ENCODE measurements around the gene SLC35F2. TPM values are rescaled to one million over a fixed set of nuclear protein-coding genes. Genes with fewer than 3 reads are reported as not detected.
"Not testable (repeated sequence)": the region's sequence is repeated elsewhere in the genome, so short reads cannot be mapped to it uniquely, and the experiment has no call there.

The SLC35F2 gene
- total RNA-seq, 1 donor from 2014 or later = 3.1 TPM

DNA sequence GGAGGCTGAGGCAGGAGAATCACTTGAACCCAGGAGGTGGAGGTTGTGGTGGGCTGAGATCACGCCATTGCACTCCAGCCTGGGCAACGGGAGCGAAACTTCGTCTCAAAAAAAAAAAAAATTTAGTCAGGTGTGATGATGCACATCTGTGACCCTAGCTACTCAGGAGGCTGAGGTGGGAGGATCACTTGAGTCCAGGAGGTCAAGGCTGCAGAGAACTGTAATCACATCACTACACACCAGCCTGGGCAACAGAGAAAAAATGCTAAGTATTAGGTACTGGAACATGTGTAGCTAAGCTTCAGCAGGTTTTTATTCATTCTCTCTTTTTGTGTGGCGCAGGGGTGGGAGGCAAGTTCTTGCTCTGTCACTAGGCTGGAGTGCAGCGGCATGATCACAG is 82.5 kb downstream of the SLC35F2 start:
- Histone ChIP-seq H3K27me3 (ENCODE audit: control insufficient read depth in 3 of 3, insufficient read depth in 3 of 3, low read length in 3 of 3) (no peaks in the 10 kb centered on the region), H3K4me1 (ENCODE audit: control insufficient read depth in 3 of 3, insufficient read depth in 3 of 3, low read length in 3 of 3) (no peaks in the 10 kb centered on the region), H3K36me3 (ENCODE audit: control insufficient read depth in 3 of 3, insufficient read depth in 3 of 3, low read length in 3 of 3) (no peaks in the 10 kb centered on the region), H3K4me3 (ENCODE audit: low read length in 3 of 3) (no peak overlapping the region), H3K27ac (ENCODE audit: low read depth, low read length) (no peak overlapping the region), H3K9me3 (ENCODE audit: control insufficient read depth in 3 of 3, low read length in 3 of 3) (no peaks in the 10 kb centered on the region), H3K9ac (ENCODE audit: low read depth in 1 of 3, low read length in 3 of 3) (no peak overlapping the region)

DNA sequence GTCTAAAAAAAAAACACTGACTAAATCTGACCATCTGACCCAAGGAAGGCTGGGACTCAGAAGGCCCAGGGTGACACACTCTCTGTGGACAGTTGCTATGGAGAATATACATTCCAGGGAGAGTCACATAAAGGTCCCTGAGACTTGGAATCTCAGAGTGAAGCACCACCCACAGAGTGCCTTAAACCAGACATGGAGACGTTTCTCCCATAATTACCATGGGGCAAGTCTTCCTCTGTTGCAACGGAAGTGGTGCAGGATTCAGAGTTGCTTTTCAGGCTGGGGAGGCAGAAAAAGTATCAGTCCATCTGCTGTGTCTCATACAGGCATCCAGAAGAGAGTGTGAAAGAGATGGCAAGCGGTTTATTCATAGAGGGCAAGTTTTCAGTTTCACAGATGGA is 88.0 kb downstream of the SLC35F2 start:
- Histone ChIP-seq H3K4me1 (ENCODE audit: control insufficient read depth in 3 of 3, insufficient read depth in 3 of 3, low read length in 3 of 3) (peaks cover 4 to 12% (median 4%) of the 10 kb centered on the region in 3 donors), H3K9me3 (ENCODE audit: control insufficient read depth in 3 of 3, low read length in 3 of 3) (no peaks in the 10 kb centered on the region), H3K27ac (ENCODE audit: low read depth, low read length) (peak overlapping the region; percentile 81), H3K4me3 (ENCODE audit: low read length in 3 of 3) (peak overlapping the region in 2 of 3 donors; percentile 28 to 64), H3K36me3 (ENCODE audit: control insufficient read depth in 3 of 3, insufficient read depth in 3 of 3, low read length in 3 of 3) (no peaks in the 10 kb centered on the region), H3K9ac (ENCODE audit: low read depth in 1 of 3, low read length in 3 of 3) (peak overlapping the region in 2 of 3 donors; percentile 45 to 65), H3K27me3 (ENCODE audit: control insufficient read depth in 3 of 3, insufficient read depth in 3 of 3, low read length in 3 of 3) (no peaks in the 10 kb centered on the region)

DNA sequence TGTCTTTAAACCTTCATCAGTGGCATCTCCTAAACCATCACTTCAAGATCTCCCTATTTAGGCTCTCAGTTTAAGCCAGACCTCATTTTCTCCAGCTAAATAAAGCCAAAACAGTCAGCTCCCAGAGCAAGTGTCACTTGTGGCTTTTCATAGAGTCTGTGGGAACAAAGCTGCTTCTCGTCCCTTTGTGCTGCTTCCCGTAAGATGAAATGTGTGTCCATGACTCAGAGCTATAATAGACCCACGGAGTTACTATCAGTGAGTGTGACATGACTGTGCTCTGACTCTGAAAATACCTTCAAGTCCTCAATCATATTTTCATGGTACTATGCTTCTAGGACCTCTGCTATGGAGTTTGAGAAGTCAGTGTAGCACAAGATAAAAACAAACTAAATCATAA is 89.4 kb downstream of the SLC35F2 start:
- peak overlapping the region in 1 of 3 donors; percentile 30 for H3K9ac ChIP-seq (ENCODE audit: low read depth in 1 of 3, low read length in 3 of 3)

DNA sequence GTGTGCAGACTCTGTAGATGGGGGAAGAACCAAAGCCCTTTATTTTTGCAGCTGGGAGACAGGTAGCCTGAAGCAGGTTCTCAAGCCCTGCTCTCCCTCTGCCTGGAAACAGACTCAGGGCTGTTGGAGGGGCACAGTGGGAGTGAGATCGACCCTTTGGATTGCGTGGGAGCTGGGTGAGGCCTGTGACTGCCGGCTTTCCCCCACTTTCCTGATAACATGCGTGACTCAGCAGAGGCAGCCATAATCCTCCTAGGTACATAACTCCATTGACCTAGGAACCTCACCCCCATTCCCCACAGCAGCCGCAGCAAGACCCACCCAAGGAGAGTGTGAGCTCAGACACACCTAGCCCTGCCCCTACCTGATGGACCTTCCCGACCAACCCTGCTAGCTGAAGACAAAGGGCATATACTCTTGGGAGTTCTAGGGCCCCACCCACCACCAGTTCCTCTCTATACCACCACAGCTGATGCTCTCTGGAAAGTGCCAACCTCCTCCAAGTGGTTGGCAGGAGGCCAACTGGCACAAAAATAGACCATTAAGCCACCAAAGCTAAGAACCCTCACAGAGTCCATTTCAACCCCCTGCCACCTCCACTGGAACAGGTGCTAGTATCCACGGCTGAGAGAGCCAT is 99.8 kb downstream of the SLC35F2 start:
- not testable (repeated sequence) for H3K4me3 ChIP-seq (ENCODE audit: low read length in 3 of 3); H3K27ac ChIP-seq (ENCODE audit: low read depth, low read length); H3K4me1 ChIP-seq (ENCODE audit: control insufficient read depth in 3 of 3, insufficient read depth in 3 of 3, low read length in 3 of 3); H3K9me3 ChIP-seq (ENCODE audit: control insufficient read depth in 3 of 3, low read length in 3 of 3); H3K27me3 ChIP-seq (ENCODE audit: control insufficient read depth in 3 of 3, insufficient read depth in 3 of 3, low read length in 3 of 3); H3K36me3 ChIP-seq (ENCODE audit: control insufficient read depth in 3 of 3, insufficient read depth in 3 of 3, low read length in 3 of 3); H3K9ac ChIP-seq (ENCODE audit: low read depth in 1 of 3, low read length in 3 of 3)

More for the DNA sequence above, 89.4 kb downstream of the SLC35F2 start:
- H3K4me1 ChIP-seq (ENCODE audit: control insufficient read depth in 3 of 3, insufficient read depth in 3 of 3, low read length in 3 of 3) = peaks cover 4 to 12% (median 4%) of the 10 kb centered on the region in 3 donors
- H3K27me3 ChIP-seq (ENCODE audit: control insufficient read depth in 3 of 3, insufficient read depth in 3 of 3, low read length in 3 of 3) = no peaks in the 10 kb centered on the region
- H3K9me3 ChIP-seq (ENCODE audit: control insufficient read depth in 3 of 3, low read length in 3 of 3) = no peaks in the 10 kb centered on the region
- peak overlapping the region; percentile 81 for H3K27ac ChIP-seq (ENCODE audit: low read depth, low read length)
- H3K36me3 ChIP-seq (ENCODE audit: control insufficient read depth in 3 of 3, insufficient read depth in 3 of 3, low read length in 3 of 3) = no peaks in the 10 kb centered on the region
- H3K4me3 ChIP-seq (ENCODE audit: low read length in 3 of 3) = no peak overlapping the region

DNA sequence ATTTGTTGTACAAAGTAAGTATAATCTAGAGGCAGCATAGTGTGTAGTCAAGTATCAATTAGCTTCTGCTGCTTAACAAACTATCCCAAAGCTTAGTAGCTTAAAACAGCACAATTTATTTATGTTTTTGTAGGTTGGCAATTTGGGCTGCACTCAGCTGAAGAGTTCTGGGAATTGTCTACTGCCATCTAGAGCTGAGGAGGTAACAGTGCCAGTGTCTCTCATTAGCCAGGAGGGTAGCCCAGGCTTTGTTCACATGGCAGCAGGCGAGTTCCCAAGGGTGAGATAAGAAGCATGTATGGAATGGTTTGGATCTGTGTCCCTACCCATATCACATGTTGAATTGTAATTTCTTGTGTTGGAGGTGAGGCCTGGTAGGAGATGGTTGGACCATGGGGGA is 100.9 kb downstream of the SLC35F2 start:
- no peaks in the 10 kb centered on the region for H3K36me3 ChIP-seq (ENCODE audit: control insufficient read depth in 3 of 3, insufficient read depth in 3 of 3, low read length in 3 of 3)
- no peak overlapping the region for H3K27ac ChIP-seq (ENCODE audit: low read depth, low read length)
- peaks cover 4 to 14% (median 10%) of the 10 kb centered on the region in 3 donors for H3K4me1 ChIP-seq (ENCODE audit: control insufficient read depth in 3 of 3, insufficient read depth in 3 of 3, low read length in 3 of 3)
- no peaks in the 10 kb centered on the region for H3K9me3 ChIP-seq (ENCODE audit: control insufficient read depth in 3 of 3, low read length in 3 of 3)
- no peak overlapping the region for H3K9ac ChIP-seq (ENCODE audit: low read depth in 1 of 3, low read length in 3 of 3)
- no peak overlapping the region for H3K4me3 ChIP-seq (ENCODE audit: low read length in 3 of 3)
- H3K27me3 ChIP-seq (ENCODE audit: control insufficient read depth in 3 of 3, insufficient read depth in 3 of 3, low read length in 3 of 3) = no peaks in the 10 kb centered on the region

DNA sequence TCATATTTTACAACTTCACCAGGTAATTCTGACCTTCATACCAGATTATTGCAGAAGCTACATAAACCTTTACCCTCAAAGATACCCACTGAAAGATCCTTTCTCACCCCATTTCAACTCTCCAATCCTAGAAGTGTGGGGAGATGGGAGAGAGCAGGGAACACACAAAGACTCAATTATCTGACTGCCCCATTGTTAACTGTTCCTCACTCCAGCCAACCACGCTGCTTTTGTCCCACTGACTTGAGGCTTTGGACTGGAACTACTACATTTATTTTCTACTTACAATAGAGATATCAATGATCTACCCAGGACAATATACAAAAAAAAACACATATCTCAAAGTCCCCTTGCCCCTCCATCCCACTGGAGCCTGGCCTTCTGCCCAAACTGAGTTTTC is 102.0 kb downstream of the SLC35F2 start:
- Histone ChIP-seq H3K27ac (ENCODE audit: low read depth, low read length) (no peak overlapping the region), H3K36me3 (ENCODE audit: control insufficient read depth in 3 of 3, insufficient read depth in 3 of 3, low read length in 3 of 3) (no peaks in the 10 kb centered on the region), H3K4me1 (ENCODE audit: control insufficient read depth in 3 of 3, insufficient read depth in 3 of 3, low read length in 3 of 3) (peaks cover 4 to 14% (median 10%) of the 10 kb centered on the region in 3 donors), H3K9me3 (ENCODE audit: control insufficient read depth in 3 of 3, low read length in 3 of 3) (no peaks in the 10 kb centered on the region), H3K9ac (ENCODE audit: low read depth in 1 of 3, low read length in 3 of 3) (no peak overlapping the region), H3K27me3 (ENCODE audit: control insufficient read depth in 3 of 3, insufficient read depth in 3 of 3, low read length in 3 of 3) (no peaks in the 10 kb centered on the region), H3K4me3 (ENCODE audit: low read length in 3 of 3) (no peak overlapping the region)

DNA sequence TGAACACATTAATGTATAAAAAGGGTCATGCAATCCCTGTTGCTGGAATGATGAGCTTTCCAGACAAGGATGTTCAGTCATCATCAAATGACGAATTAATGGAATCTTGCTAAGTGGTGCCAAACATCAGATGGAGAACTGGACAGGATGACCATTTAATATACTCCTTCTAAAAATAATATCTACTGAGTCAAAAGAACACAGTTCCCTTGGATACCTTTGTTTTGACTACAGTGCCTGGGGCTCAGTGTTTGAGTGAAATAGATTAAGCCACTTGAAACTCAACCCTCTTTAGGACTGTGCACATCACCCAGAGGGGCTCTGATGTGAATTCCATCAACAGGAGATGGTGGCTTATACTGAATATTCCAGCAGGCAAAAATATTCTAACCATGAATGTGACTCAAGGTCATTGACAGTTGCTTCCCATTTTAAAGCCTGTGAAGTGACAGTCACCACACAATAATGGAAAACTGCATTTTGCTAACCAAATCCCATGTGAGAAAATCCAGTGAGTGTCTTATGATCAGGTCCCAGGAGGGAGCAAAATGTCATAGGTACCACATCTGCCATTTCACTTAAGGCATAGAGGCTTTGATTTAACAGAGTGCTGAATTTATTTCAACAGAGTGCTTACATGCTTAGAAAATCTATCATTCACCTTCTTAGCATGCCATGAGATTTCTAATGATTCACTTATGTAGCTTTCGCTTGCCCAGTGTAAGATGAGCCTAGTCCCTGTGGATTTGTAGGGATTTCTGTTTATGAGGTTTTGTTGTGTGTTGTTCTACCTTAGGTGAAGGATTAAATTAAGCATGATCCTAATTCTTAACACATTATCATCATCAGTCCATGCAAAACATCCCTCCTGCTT is 105.4 kb downstream of the SLC35F2 start:
- Histone ChIP-seq H3K9ac (ENCODE audit: low read depth in 1 of 3, low read length in 3 of 3) (peak overlapping the region in 1 of 3 donors; percentile 1), H3K9me3 (ENCODE audit: control insufficient read depth in 3 of 3, low read length in 3 of 3) (no peaks in the 10 kb centered on the region), H3K27me3 (ENCODE audit: control insufficient read depth in 3 of 3, insufficient read depth in 3 of 3, low read length in 3 of 3) (no peaks in the 10 kb centered on the region), H3K4me1 (ENCODE audit: control insufficient read depth in 3 of 3, insufficient read depth in 3 of 3, low read length in 3 of 3) (peaks cover 4 to 10% (median 10%) of the 10 kb centered on the region in 3 donors), H3K4me3 (ENCODE audit: low read length in 3 of 3) (peak overlapping the region in 1 of 3 donors; percentile 9), H3K36me3 (ENCODE audit: control insufficient read depth in 3 of 3, insufficient read depth in 3 of 3, low read length in 3 of 3) (no peaks in the 10 kb centered on the region), H3K27ac (ENCODE audit: low read depth, low read length) (peak overlapping the region; percentile 72)

DNA sequence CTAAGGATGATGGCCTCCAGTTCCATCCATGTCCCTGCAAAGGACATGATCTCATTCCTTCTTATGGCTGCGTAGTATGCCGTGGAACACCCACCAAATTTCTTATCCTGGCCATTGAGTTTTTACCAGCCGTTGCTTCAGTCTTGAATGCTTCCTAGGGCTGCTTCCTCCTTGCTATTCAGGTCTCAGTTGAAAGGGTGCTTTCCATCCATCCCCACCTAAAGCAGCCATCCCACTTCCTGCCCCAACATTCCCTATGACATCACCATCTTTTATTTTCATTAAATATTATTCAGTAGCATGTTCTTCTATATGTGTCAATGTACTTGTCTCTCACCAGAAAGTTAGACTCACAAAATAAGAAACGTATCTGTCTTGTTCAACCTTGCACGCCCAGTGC is 106.1 kb downstream of the SLC35F2 start:
- peak overlapping the region; percentile 72 for H3K27ac ChIP-seq (ENCODE audit: low read depth, low read length)
- no peak overlapping the region for H3K9ac ChIP-seq (ENCODE audit: low read depth in 1 of 3, low read length in 3 of 3)
- H3K4me3 ChIP-seq (ENCODE audit: low read length in 3 of 3) = peak overlapping the region in 1 of 3 donors; percentile 9
- no peaks in the 10 kb centered on the region for H3K9me3 ChIP-seq (ENCODE audit: control insufficient read depth in 3 of 3, low read length in 3 of 3)
- peaks cover 4 to 10% (median 10%) of the 10 kb centered on the region in 3 donors for H3K4me1 ChIP-seq (ENCODE audit: control insufficient read depth in 3 of 3, insufficient read depth in 3 of 3, low read length in 3 of 3)
- H3K27me3 ChIP-seq (ENCODE audit: control insufficient read depth in 3 of 3, insufficient read depth in 3 of 3, low read length in 3 of 3) = no peaks in the 10 kb centered on the region
- no peaks in the 10 kb centered on the region for H3K36me3 ChIP-seq (ENCODE audit: control insufficient read depth in 3 of 3, insufficient read depth in 3 of 3, low read length in 3 of 3)

DNA sequence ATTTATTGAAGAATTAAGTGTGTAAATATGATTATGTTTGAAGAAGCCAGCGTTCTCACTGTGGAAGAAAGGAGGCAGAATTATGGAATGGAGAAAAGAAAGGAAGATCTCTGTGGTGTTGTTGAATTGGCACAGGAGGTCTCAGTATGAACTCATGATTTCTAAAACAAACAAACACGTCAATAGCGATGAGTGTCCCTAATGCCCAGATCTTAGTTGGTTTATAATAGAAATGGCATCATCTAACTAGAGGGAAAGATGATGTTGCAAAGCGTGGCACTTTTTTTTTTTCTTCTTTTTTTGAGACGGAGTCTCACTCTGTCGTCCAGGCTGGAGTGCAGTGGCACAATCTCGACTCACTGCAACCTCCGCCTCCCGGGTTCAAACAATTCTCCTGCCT is 107.5 kb downstream of the SLC35F2 start:
- Histone ChIP-seq H3K27ac (ENCODE audit: low read depth, low read length) (no peak overlapping the region), H3K27me3 (ENCODE audit: control insufficient read depth in 3 of 3, insufficient read depth in 3 of 3, low read length in 3 of 3) (no peaks in the 10 kb centered on the region), H3K4me1 (ENCODE audit: control insufficient read depth in 3 of 3, insufficient read depth in 3 of 3, low read length in 3 of 3) (peaks cover 4 to 10% (median 10%) of the 10 kb centered on the region in 3 donors), H3K9me3 (ENCODE audit: control insufficient read depth in 3 of 3, low read length in 3 of 3) (no peaks in the 10 kb centered on the region), H3K9ac (ENCODE audit: low read depth in 1 of 3, low read length in 3 of 3) (no peak overlapping the region), H3K4me3 (ENCODE audit: low read length in 3 of 3) (no peak overlapping the region), H3K36me3 (ENCODE audit: control insufficient read depth in 3 of 3, insufficient read depth in 3 of 3, low read length in 3 of 3) (no peaks in the 10 kb centered on the region)

DNA sequence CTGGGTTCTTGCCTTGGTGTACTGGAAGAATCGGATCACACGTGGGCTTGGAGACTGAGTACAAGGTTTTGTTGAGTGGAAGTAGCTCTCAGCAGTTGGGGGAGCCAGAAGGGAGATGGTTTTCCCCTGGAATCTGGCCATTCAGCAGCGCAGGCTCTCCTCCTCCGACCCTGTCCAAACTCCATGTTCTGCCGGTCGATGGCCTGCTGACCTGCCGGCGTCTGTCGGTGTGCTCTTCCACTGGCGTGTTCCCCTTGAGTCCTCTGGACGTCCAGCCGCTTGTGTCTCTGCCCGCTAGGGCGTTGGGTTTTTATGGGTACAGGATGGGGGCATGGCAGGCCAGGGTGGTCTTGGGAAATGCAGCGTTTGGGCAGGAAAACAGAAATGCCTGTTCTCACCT is 108.3 kb downstream of the SLC35F2 start:
- H3K27ac ChIP-seq (ENCODE audit: low read depth, low read length) = no peak overlapping the region
- peaks cover 4 to 10% (median 10%) of the 10 kb centered on the region in 3 donors for H3K4me1 ChIP-seq (ENCODE audit: control insufficient read depth in 3 of 3, insufficient read depth in 3 of 3, low read length in 3 of 3)
- H3K36me3 ChIP-seq (ENCODE audit: control insufficient read depth in 3 of 3, insufficient read depth in 3 of 3, low read length in 3 of 3) = no peaks in the 10 kb centered on the region
- H3K9ac ChIP-seq (ENCODE audit: low read depth in 1 of 3, low read length in 3 of 3) = no peak overlapping the region
- no peaks in the 10 kb centered on the region for H3K27me3 ChIP-seq (ENCODE audit: control insufficient read depth in 3 of 3, insufficient read depth in 3 of 3, low read length in 3 of 3)
- H3K4me3 ChIP-seq (ENCODE audit: low read length in 3 of 3) = no peak overlapping the region
- H3K9me3 ChIP-seq (ENCODE audit: control insufficient read depth in 3 of 3, low read length in 3 of 3) = no peaks in the 10 kb centered on the region
